NCI-H82 treated with DMSO at 0.1 percent for 48 hours (cell line): ENCODE measurements around the gene PHRF1.

ENCODE experiments used
- DNase-seq: peaks from one replicate; lab custom pipeline; 2025; ENCODE audit not compliant: unreplicated experiment; lab: John Stamatoyannopoulos, UW

Gene PHRF1

GRCh38 chr11:613369-613968 lies 37.2 kb downstream of the PHRF1 start:
- peak; percentile 1 for DNase-seq

GRCh38 chr11:614021-614622 lies 37.9 kb downstream of the PHRF1 start:
- no peak for DNase-seq

- no peak for DNase-seq
Measured at GRCh38 chr11:614623-615503, 38.6 kb downstream of the PHRF1 start.

GRCh38 chr11:615504-616319 lies 39.4 kb downstream of the PHRF1 start, which contains the start of gene IRF7:
TSS of gene IRF7 (minus strand) at chr11:615950. CDS start at chr11:615364, 586 bp downstream.
- peak; percentile 5 for DNase-seq

- no peak for DNase-seq
Measured at GRCh38 chr11:616320-617198, 40.3 kb downstream of the PHRF1 start.

- no peak for DNase-seq
Measured at GRCh38 chr11:617199-617911, 41.1 kb downstream of the PHRF1 start.

GRCh38 chr11:617912-618682 lies 41.8 kb downstream of the PHRF1 start:
- DNase-seq: no peak

- no peak for DNase-seq
Measured at GRCh38 chr11:618856-619627, 42.8 kb downstream of the PHRF1 start.

GRCh38 chr11:619628-620050 lies 43.4 kb downstream of the PHRF1 start:
- DNase-seq: no peak

- no peak for DNase-seq
Measured at GRCh38 chr11:620201-620600, 43.9 kb downstream of the PHRF1 start.

GRCh38 chr11:620935-621814 lies 44.9 kb downstream of the PHRF1 start:
- no peak for DNase-seq

GRCh38 chr11:621838-622237 lies 45.6 kb downstream of the PHRF1 start:
- no peak for DNase-seq

- DNase-seq: no peak
Measured at GRCh38 chr11:623349-623869, 47.1 kb downstream of the PHRF1 start.

GRCh38 chr11:623999-624704 lies 47.9 kb downstream of the PHRF1 start:
- no peak for DNase-seq

GRCh38 chr11:624705-625635 lies 48.7 kb downstream of the PHRF1 start, which contains the start of gene CDHR5:
TSS of gene CDHR5 (minus strand) at chr11:624955. CDS start at chr11:624902, 53 bp downstream.
- no peak for DNase-seq
